Fibroblast of skin of left quadriceps (primary cell): ENCODE measurements around the gene ENPP3.
A peak's percentile ranks its signal among the peaks of the same experiment; 100 is the strongest.
"Not testable (repeated sequence)": the region's sequence is repeated elsewhere in the genome, so short reads cannot be mapped to it uniquely, and the experiment has no call there.

Experiments
- DNase-seq, 2 experiments: peaks; one replicate each; pipeline ENCODE4 v3.0.0-alpha.2; 2013; ENCODE audit warnings: low read depth in 2 of 2

The ENPP3 gene

DNA sequence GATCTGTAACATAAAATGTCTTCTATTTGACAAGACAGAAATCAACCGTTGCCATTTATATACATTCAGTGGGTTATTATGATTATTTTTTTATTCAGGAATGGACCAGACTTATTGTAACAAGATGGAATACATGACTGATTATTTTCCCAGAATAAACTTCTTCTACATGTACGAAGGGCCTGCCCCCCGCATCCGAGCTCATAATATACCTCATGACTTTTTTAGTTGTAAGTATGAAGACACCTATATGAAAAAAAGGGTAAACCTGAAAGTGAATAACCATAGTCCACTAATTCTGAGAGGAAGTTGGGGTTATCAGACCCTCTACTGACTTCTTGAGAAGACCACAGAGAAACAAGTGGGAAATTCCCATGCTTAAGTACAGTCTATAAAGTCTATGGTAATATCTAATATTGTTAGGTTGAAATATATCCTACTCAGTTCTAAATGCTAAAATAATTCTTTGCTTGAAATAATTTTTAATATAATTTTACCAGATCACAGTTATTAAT, 48.2 kb downstream of the ENPP3 start:
- no peak for DNase-seq

DNA sequence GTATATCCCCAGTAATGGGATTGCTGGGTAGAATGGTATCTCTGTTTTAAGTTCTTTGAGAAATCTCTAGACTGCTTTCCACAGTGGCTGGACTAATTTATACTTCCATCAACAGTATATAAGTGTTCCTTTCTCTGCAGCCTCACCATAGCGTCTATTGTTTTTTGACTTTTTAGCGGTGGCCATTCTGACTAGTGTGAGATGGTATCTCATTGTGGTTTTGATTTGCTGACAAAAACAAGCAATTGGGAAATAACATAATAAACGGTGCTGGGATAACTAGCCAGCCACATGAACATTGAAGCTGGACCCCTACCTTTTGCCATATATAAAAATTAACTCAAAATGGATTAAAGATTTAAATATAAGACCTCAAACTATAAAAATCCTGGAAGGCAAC, 49.9 kb downstream of the ENPP3 start:
- DNase-seq: no peak

DNA sequence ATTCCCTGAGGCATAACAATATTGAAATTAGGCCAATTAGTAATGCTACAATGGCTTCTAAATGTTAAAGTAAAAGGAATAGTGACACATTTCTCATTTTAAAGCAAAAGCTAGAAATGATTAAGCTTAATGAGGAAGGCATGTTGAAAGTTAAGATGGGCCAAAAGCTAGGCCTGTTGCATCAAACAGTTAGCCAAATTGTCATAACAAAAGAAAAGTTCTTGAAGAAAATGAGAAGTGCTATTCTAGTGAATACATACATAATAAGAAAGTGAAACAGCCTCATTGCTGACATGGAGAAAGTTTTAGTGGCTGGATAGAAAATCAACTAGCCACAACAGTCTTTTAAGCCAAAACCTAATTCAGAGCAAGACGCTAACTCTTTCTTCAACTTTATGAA, 51.2 kb downstream of the ENPP3 start:
- no peak for DNase-seq

DNA sequence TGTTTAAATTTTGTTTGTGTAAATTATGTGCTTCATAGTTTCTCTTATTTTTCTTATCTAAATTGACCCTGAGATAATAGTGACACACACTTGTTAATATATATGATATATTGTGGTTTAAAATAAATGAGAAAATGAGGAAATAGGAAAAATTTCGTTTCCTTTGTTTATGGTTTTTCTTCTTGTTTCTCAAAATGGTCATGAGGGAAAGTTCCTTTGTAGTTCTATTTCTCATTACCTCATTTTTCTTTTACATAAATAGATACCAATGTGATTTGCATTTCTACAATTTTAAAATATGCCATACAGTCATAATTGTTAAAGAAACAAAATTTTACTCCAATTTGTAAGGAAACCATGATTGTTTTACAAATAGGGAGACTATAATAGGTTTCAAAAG, 54.9 kb downstream of the ENPP3 start:
- no peak for DNase-seq

DNA sequence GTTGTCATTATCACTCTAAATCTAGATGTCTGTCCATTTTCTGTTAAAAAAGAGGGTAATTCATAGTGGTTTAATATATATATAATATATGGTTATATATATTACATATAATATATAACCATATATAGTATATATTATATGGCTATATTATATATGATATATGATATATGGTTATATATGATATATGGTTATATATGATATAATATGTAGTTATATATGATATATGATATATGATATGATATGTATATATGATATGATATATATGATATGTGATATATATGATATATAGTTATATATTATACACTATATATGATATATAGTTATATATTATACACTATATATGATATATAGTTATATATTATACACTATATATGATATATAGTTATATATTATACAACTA, 55.5 kb downstream of the ENPP3 start:
- no peak for DNase-seq

DNA sequence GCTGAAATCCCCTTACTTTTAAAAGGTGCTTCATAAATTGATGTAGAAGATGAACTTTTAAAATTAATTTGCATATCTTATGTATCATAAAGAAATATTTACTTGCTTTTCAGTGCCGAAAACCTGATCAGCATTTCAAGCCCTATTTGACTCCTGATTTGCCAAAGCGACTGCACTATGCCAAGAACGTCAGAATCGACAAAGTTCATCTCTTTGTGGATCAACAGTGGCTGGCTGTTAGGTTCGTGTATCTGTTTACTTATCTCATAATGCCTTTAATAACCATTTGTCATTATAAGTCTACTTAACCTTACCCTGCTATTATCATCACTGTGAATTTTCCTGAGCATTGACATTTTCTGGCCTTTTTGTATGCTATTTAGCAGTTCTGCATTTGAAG, 56.3 kb downstream of the ENPP3 start:
- no peak for DNase-seq

DNA sequence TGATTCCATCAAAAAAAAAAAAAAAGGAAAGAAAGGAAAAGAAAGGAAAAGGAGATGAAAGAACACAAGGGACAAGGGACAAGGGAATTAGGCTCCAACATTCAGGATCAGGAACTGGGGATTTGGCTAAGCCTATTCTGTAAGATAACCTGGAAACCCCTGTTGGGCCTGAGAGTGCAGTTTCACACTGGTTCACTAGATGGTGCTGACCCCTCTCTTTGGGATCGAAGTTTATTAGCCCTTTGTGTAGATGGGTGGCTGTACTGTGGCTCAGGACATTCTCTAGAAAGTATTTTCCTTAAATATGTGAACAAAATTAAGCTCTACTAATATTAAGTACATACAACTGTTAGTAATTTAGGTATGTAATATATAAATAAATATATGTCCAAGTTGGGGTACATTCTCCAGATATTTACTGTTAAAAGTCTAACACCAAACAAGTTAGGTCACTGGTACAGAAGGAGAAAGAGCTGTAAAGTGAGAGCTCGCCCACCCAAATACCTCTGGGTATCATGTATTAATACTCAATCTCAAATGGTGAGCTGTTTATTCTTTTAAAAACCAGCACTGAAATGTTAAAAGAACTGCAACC, 57.8 kb downstream of the ENPP3 start:
- DNase-seq: peak; percentile 49 to 58

DNA sequence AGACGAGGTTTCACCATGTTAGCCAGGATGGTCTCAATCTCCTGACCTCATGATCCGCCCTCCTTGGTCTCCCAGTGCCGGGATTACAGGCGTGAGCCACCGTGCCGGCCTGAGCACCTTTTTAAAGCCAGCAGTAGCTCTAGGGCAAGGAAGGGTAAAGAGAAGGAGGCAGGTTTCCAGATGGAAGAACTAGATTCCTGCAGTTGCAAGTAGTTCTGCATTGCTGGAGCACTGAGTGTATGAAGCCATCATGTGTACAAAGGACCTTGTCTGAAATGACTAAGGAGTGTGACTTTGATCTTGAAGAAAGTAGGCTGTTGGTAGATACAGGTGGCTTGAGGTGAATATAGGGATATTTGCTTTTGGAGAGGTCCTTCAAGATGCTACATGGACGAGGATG, 59.9 kb downstream of the ENPP3 start:
- no peak for DNase-seq

DNA sequence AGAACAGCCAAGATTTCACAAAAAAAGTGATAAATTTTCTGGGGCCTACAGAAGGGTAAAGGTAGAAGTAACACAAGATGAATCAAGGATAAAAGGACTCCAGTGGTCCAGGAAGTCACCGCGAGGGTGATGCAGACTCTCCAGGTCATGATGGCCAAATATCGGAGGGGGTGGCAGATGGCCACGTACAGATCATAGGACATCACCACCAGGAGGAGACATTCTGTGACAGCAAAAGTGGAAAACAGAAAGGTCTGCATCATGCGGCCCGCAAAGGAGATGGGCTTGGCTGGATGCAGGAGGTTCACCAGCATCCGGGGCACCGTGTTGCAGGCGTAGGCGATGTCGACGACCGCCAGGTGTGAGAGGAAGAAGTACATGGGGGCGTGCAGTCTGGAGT, 63.7 kb downstream of the ENPP3 start:
- DNase-seq: not testable (repeated sequence)

DNA sequence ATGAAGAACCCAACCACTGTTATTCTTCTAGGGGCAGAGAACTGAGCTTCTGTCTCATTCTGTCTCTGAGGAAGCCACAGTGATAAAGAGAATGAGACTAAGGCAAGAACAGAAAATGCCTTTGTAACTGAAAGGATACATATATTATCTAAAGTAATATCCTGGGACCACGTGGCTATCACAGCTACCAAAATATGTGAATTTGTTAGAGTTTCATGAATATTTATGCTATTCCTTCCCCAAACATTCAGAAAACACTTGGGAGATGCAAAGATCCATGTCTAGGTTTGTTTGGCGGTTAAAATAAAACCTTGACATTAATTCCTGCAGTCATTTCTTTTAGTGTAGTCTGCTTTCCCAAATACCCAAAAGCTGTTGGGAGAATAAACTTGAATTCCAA, 66.8 kb downstream of the ENPP3 start:
- not testable (repeated sequence) for DNase-seq

DNA sequence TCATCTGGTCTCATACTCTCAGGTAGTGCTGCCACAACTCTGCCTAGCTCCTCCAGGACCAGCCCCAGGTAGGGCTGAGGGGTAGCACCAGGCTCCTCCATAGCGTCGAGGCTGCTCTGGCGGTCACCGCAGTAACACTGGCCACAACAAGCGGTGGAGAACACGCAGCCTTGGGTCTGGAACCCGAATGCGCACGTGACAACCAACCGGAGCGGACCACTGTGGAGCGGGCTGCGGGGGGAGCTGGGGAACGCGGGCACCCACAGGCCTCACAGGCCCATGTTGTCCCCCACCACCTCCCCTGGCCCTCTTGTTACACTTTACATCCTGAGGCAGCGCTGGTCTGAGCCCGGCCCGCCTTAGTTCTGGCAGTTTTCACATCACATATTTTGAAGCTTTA, 73.8 kb downstream of the ENPP3 start, which contains the start of gene CTAGE9:
TSS of gene CTAGE9 (minus strand) at position 101 of the 400 bp plus-strand sequence. CDS start at position 101, 0 bp downstream.
- not testable (repeated sequence) for DNase-seq

DNA sequence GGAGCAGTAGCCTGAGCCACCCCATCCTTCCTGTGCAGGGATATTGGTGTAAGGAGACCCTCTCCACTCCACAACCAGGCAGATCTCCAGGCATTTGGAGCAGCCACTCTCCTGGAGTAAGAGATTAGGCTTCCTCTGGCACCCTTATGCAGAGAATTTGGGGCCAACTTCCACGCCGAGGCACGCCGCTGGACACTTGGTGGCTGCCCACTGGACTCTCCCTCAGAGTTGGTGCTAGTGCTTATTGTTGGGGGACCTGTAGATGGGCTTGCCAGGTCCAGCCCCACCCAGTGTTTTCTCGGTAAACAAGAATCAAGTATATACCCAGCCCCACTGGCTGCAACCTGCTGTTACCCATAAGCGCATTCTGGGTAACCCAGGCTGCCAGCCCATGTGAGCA, 78.5 kb downstream of the ENPP3 start:
- DNase-seq: not testable (repeated sequence)

DNA sequence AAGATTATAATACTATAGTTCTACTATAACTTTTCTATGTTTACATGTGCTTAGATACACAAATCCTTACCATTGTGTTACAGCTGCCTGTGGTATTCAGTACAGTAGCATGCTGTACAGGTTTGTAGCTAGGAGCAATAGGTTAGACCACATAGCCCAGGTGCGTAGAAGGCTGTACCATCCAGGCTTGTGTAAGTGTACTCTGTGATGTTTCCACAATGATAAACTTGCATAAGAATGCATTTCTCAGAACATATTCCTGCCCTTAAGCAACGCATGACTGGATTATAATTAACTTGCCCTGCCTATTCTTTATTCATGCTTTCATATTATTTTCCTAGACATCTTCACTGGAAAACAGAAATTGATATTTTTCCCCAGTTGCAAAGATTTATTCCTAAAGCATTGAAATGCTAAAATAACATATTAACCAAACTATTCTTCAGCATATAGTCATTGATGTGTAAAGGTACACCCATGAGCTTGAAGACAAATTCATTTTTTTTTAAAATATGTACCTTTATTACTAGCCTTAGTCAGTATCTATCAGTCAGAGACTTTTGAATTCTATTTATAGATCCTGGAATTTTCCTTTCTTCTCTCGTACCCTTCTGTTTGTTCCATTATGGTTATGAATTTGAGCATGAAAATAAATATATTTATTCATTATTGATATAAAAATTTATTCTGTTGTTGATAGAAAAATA, 80.9 kb downstream of the ENPP3 start:
- no peak for DNase-seq

DNA sequence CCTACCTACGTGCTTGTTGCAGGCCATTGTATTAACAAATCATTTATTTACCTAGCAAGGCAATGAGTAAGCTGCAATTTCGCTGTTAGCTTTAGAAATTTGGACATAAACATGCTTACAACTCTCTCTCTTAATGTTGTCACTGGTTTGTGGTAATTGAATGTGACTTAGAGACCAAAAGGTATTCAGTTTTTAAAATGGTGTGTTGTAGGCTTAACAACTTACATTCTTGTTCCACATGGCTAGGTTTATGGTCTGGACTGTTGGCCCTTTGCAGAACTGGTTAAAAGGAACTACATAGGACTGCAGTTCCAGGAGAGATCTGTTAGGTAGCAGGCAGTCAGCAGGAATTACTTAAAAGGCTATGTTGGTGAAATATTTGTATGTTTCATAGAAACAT, 84.1 kb downstream of the ENPP3 start:
- no peak for DNase-seq

DNA sequence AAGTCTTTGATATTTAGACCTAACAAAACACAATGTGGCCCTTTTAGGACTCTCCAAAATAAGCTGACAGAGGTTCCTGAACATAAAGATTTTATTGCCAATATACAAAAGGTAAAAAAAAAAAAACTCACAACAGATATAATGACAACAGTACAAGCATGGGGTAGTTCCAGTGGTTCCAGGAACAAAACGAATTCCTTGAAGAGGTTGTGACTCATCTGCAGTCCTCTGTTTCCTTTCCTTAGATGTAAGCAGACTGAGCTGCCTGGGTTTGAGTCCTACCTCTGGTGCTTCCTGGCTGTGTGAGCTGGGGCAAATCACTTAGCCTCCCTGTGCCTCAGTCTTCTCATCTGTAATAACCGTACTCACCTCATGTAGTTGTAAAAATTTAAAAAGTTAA, 87.0 kb downstream of the ENPP3 start:
- DNase-seq: no peak

DNA sequence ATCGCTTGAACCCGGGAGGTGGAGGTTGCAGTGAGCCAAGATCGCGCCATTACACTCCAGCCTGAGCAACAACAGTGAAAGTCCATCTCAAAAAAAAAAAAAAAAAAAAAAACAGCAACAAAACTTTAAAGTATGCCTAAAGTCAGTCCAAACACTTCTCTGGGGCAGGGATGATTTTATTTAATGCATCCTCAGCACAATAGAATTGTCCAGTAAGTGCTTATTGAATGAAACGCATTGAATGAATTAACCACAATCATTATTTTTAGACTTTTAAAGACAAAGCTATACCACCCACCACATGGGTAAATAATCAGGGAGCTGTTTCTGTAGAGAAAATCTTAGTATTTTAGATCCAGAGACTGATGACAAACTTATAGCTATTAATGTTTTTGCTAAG, 90.4 kb downstream of the ENPP3 start:
- DNase-seq: no peak

DNA sequence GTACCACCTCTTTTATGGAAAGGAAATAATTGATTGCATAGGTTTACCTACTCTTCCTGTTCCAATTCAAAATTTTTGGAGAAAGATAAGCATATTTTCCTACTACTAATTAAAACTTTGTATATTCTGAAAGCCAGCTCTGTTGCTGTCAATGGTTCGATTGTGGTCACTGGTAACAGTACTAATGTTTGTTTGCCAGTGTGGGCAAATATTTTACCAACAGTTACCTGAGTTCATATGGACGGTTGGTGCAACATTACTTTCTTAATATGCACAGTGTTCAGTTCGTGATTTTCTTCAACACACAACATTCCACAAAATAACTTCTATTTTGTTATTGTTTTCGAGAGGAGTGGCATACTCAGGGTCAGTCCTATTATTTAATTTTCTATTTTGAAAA, 90.8 kb downstream of the ENPP3 start:
- no peak for DNase-seq

DNA sequence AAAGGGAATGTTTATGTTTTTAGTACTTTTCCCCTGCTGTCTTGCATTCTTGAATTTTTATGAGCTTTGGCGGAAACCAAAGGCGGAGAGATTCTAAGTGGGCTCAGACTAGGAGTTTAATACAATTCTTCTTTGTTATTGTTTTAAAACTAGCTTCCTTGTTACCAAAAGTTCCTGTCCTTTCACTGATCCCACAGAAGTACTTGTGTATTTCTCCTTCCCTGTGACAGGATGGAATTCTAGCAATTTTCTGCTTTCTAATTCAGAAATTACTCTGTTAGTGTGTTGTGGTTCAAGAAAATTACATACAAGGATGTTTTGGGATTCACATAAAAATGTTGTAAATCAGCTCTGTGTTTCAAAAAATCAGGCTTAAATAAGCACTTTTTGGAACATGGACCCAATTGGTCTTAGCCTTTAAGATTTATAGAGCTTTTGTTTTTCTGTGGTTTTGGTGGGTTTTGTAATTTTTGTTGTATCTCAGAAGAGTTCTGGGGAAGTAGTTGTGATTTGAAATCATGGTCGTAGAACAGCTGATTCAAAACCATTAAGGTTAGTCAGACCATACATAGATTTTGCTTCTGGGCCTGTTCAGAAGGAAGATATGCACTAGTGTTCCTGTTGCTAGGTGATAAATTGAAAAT, 91.3 kb downstream of the ENPP3 start:
- DNase-seq: peak; percentile 19 to 20

DNA sequence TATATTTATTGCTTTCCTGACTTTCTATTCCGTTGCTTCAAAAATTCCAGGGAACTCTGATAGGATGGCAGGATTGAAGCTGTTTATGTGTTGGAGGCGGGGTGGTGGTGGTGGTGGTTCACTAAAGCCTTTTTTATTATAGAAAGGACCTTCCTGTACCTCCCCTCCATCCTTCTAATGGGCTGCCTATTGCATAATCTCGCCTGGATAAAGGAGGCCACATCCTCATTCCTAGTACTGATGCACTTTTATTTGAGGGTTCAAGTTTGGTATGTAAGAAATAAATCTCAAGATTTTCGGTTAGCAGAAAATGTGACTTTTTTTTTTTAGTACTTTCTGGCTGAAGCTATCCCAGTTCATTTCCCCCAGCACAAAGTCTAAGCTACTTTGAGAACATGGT, 92.4 kb downstream of the ENPP3 start:
- DNase-seq: no peak

DNA sequence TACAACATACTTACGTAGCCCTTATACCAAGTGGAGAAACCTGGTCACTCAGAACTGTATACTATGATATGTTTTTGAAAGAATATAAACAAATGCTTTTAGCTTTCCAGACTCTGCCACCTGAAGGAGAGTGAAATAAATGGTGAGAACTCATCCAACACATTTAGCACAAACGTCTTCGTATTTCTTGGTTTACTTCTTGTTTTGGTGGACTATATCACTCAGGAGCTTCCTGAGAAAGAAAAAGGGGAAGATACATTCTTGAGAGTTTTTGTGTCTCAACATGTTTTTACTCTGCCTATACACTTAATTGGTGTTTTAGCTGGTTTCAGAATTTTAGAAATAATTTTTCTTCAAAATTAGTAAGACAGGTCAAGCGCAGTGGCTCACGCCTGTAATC, 93.2 kb downstream of the ENPP3 start:
- no peak for DNase-seq

DNA sequence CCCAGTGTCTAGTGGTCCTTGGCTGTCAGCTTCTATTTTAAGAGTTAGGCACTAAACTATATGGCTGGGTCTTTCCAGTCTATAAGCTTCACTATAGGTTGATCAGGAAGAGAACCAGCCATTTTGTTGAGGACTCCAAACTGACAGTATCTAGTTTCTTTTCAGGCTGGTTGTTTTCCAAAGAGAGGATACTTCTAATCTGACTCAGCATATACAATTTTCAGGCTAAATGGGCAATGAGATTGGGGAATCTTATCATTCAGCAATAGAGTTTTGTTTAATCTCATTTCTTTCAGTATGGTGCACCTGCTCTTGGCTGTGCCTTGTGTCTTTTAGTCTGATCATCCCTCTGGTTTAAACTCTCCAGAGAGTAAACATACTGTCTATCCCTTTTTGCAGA, 94.1 kb downstream of the ENPP3 start:
- no peak for DNase-seq

DNA sequence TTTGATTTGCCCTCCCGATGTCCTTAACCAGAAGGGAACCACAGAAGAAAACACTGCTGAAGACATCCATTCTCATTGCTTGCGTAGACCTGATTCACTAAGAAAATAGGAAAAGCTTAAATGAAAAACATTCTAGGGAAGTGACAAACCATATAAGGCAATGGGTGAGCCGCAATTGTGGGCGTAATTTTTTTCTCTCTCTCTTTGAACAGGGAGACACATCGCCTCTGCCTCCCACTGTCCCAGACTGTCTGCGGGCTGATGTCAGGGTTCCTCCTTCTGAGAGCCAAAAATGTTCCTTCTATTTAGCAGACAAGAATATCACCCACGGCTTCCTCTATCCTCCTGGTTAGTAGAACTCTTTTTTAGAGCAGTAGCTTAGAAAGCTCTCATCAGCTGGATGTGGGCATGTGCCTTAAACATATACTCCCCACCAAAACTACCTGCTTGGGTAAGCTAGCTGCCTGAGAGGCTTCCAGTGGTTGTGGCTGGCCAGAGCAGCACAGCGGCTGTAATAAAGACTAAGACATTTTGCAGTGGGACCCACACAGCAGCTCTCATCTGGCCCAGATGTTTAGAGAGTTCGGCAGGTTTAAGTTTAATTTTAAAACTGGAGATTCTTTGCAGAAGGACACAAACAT, 96.4 kb downstream of the ENPP3 start:
- peak in 1 of 2 experiments; percentile 15 for DNase-seq
